ENCODE data around the gene CROCC.
"Not testable (repeated sequence)": the region's sequence is repeated elsewhere in the genome, so short reads cannot be mapped to it uniquely, and the experiment has no call there.

DNA sequence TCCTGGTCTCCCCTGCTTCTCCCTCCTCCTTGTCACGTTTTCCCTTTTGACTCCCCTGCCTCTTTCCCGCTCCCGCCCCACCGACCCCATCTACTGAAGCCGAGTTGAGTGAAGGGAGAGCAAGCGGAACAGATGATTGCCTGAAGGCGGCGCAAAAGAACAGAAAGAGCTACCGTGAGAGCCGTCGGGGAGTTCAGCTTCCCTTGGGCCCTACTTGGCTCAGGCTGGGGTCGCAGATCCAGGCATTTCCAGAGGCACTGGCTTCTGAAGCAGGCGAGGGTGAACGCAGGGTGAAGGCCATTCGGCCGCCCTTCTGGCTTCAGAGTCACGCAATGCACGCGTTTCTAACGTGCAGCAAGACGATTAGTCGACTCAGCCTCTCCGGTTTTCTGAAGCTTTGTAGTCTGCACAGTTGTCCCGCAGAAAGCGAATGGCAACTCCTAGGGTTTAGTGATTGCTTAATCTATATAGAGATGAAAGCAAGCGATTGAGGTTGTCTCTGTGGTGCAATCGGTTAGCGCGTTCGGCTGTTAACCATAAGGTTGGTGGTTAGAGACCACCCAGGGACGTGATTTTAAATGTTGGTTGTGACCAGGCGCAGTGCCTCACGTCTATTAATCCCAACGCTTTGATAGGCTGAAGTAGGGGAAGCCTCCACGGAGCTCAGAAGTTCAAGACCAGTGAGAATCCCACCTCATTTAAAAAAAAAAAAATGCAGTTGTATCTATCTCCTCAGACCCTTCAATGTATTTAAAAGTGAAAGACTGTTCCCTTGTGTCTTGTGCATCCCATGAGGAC lies 46.6 kb upstream of the CROCC start:
- TF ChIP-seq, protein P1, sequence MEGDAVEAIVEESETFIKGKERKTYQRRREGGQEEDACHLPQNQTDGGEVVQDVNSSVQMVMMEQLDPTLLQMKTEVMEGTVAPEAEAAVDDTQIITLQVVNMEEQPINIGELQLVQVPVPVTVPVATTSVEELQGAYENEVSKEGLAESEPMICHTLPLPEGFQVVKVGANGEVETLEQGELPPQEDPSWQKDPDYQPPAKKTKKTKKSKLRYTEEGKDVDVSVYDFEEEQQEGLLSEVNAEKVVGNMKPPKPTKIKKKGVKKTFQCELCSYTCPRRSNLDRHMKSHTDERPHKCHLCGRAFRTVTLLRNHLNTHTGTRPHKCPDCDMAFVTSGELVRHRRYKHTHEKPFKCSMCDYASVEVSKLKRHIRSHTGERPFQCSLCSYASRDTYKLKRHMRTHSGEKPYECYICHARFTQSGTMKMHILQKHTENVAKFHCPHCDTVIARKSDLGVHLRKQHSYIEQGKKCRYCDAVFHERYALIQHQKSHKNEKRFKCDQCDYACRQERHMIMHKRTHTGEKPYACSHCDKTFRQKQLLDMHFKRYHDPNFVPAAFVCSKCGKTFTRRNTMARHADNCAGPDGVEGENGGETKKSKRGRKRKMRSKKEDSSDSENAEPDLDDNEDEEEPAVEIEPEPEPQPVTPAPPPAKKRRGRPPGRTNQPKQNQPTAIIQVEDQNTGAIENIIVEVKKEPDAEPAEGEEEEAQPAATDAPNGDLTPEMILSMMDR (IDR thresholded peaks at IDR 0.05): not testable (repeated sequence)
- TF ChIP-seq POLR2A (IDR thresholded peaks at IDR 0.05): not testable (repeated sequence)

Measured in lower leg skin (tissue), 3 donors.